Heart left ventricle (tissue), 13 donors: Measurements from ENCODE around the gene DNM1.

Source experiments
- CTCF ChIP-seq, 12 donors: fragments of 200-600 bp; sonication (generic) in 4 of 12; IDR thresholded peaks; one replicate each; pipeline versions ENCODE4 v1.5.0 to v1.8.0; 2018 to 2022; ENCODE audit warnings: antibody characterized with exemption in 12 of 12, mild to moderate bottlenecking in 5 of 12
- POLR2A ChIP-seq, 2 donors: fragments of 450-650 bp; IDR thresholded peaks; one replicate each; pipeline ENCODE4 v1.6.1; 2017; ENCODE audit warnings: antibody characterized with exemption in 2 of 2, mild to moderate bottlenecking in 2 of 2, moderate library complexity in 2 of 2
- donor health status: ischemic (EF 13 %, LVEDD 7.1; RV severe dilation, severe dysfunction).
- donor health status: DM: no; HTN: yes; CAD: no.
- donor health status: DM: no; HTN: no; CAD: no.
- donor health status: ischemic (EF 25% LVEDD 6.9; RV normal size, moderate dysfunction).
- donor health status: ischemic (EF 25% LVEDD 5.7; RV mildly dilated, moderate dysfunction).
- donor health status: ischemic (EF 35%, LVEDD 5.7; RV mildly dilated, moderate dysfunction).
- donor health status: nonischemic (EF 11% LVEDD 7.7; RV severe dilation, severe dysfunction).
- donor health status: DM: yes; HTN: yes; CAD: no.
- donor health status: PGD.
- donor health status: ischemic (EF 29% LVEDD 5.4; RV normal size, mild dysfunction).
- donor health status: nonischemic (EF 23%, LVEDD 6.1; RV moderate dilation, normal function).

- TF ChIP-seq CTCF (IDR thresholded peaks at IDR 0.05), result no peak
- no peak for TF ChIP-seq POLR2A (IDR thresholded peaks at IDR 0.05)
These were observed 85.3 kb downstream of the DNM1 start for GRCh38 chr9:128288273-128289004.
